Measurements from ENCODE around the gene RETREG1.
"Not testable (repeated sequence)": the region's sequence is repeated elsewhere in the genome, so short reads cannot be mapped to it uniquely, and the experiment has no call there.

The RETREG1 gene

DNA sequence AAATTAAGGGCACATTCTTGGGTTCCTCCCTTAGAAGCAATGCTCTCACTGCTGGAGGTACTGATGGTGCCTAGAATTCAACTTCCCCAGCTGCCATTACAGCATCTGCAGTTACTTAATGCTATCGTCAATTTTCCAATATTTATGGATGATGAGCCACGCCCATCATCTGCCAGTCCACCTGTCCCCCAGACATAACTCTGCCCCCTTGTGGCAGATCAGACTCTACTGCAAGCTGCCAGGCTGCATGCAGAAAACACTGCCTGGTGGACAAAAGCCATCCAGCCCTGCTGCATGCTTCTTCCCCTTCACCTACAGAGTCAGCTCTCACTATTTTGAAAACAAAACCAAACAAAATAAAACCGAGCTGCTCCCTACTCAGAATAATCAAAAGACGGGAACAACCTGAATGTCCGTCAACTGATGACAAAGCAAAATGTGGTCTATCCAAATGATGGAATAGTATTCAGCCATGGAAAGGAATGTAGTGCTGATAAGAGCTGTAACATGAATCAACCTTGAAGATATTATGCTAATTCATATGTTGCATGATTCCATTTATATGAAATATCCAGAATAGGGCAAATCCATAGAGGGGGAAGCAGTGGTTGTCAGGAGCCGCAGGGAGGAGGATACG lies 66.4 kb downstream of the RETREG1 start:
- DNase-seq: no peak

DNA sequence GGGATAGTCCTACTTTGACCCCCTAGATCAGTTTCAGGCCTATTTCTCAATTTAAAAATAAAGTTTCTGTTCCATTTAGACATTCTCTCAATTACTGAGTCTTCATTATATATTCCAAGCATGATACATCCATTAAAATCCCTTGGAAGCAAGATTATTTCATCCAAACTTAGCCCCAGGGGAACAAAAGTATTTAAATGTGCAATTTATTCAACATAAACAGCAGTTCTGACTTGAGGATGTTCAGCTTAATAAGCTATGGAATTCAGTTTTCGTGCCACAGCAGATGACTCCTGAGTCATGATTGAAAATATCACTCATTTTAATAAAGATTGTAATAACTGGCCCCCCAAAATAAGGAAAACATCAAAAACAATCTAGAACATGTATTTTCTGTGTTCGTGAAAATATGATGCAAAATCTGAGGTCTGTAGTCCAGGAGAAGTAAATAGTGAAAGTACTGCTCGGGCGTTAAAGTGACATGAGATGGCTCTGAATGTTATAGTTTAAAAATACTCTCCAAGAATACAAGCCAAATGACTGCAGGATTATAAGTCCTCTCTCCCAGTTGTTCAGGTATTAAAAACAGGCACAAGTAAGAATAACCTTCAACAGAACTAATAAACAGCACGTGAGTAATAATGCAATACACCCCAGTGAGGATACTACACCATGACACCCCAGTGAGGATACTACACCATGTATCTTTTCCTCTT lies 67.1 kb downstream of the RETREG1 start:
- no peak for DNase-seq

DNA sequence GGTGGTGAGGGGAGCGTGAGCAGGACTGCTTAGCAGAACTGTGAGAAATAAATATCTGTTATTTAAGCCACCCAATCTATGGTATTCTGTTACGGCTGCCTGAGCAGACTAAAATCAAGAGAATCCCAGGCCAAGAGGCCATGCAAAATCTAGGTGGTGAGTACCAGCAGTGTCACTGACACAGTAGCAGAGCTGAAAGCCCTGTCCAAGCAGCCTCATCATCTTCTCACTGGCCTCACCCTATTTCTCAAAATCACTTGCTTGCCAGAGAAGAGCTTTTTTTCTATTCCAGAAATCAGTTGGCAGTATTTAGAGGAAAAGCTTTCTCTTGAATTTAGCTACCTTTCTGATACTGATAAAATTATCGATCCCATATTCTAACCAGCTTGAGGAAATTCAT lies 68.0 kb downstream of the RETREG1 start:
- DNase-seq: no peak

DNA sequence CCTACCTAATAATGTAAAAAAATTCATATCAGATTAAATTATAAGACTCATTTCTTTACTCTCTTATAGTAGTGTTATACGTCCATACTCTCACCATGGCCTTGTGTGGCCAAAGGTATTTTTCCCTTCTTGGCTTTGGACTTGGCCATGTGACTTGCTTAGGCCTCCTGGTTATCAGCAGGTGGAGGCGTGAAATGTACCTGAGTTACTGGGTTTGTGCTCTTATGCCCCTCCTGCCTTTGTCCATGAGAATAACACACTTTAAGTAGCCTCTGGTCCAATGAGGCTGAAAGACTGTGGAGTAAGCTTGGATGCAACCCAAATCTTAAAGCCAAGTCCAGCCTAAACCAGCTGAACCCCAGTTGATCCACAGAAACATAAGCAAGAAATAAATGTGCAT lies 68.7 kb downstream of the RETREG1 start:
- DNase-seq: no peak

DNA sequence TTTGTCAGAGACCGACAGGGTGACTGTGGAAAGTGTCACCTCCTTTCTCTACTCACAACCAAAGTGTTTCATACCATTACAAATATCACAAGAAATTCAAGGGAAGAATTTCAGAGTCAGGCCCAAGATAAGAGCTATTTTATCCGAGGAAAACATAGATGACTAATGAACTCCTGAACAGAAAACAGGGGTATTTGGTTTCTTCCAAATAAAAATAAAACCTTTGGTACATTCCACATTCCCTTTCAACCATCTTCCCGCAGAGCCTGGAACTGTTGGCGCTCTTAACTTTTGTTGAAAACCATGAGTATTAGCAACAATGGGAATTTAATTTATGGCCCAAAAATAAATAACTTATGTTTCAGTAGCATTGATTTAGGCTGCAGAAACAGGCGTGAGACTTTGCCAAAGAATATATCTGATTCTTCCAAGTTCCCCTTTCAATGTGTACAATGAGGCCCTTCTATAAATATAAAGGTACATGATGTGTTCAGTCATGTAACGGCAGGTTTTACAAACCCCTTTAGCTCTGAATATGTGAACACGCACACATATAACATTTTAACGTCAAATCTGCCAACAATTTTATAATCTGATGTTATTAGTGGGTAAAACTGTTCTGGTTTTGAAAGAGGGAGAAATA lies 69.5 kb downstream of the RETREG1 start:
- DNase-seq: no peak

DNA sequence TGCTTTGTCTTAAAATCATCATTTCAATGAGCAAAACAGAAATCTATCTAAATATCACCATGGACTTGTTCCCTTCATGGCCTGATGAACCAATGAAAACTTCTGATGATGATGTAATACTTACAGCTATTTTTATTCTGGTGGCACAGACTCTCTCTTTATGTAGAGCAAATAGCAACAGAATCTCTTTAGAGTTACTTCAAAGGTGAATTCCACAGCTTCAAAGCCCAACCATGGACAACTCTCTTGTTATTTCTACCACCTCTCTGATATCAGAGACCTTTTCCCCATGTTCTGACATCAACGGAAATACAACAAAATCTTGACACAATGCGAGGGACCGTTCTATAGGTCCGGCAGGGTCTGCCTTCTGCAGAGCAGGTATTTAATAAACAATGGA lies 70.1 kb downstream of the RETREG1 start:
- no peak for DNase-seq

DNA sequence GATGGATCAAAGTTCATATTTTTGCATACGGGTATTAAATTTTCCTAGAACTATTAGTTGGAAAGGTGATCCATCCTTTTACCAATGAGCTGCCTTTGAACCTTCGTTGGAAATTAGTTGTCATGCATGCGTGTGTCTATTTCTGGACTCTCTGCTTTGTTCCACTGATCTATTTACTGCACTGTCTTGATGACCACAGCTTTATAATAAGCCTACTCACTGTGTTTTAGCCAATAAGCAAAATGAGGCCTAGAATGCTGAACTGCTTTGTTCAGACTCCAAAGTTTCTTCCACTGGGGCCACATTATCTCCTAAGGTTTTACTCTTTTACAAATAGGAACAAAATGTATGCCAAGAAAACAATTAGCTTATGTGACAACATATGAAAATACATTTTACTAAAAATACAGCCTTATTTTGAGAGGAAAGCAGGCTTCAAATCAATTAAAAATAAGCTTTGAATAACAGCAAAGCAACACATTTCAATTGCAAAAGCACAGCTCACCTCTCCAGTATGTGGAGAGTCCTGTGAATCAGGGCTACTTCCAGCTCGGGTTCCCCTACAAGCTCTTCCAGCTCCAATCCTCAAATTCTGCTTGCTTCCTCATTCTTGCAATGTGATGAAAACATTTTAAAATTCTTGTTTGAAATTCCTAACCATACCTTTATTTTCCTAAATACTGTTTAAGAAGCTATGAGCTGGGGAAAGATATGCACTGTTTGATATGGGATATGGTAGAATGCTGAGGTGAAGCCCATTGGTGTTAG lies 72.0 kb downstream of the RETREG1 start:
- DNase-seq: no peak

DNA sequence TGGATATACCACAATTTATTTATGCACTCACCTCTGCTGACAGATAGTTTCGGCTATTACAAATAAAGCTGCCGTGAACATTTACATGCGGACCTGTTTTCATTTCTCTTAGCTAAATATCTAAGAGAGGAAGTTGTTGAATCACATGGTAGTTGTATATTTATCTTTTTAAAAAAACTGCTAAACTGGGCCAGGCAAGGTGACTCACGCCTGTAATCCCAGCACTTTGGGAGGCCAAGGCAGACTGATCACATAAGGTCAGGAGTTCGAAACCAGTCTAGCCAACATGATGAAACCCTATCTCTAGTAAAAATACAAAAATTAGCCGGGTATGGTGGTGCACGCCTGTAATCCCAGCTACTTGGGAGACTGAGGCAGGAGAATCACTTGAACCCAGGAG lies 73.6 kb downstream of the RETREG1 start:
- DNase-seq: not testable (repeated sequence)

DNA sequence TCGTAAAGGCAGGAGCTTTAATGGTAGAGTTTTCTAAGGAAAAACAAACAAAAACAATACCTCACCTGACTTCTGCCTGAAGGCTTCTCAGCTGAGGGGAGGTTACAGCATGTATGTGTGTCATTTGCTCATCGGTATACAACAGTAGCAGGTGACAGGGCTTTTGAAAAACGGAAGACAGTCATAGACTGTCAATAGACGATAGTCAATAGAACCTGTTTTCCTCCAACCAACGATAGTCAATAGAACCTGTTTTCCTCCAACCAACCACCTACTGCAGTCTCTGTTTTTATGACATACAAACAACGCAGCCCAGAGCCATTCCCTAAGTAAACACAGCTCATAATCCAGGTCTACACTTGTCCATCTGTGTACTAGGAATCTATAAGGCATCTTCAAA lies 74.6 kb downstream of the RETREG1 start:
- no peak for DNase-seq

DNA sequence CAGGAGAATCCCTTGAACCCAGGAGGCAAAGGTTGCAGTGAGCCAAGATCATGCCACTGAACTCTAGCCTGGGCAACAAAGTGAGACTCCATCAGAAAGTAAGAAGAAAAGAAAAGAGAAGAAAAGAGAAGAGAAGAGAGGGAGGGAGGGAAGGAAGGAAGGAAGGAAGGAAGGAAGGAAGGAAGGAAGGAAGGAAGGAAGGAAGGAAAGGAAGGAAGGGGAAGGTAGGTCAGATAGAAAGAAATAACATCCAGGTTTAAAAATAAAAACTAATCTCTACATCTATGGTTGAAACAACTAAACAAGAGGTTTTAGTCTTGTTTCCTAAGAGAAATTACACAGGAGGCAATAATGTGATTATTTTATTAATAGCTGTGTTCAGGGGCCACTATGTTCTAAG lies 75.2 kb downstream of the RETREG1 start:
- DNase-seq: not testable (repeated sequence)

DNA sequence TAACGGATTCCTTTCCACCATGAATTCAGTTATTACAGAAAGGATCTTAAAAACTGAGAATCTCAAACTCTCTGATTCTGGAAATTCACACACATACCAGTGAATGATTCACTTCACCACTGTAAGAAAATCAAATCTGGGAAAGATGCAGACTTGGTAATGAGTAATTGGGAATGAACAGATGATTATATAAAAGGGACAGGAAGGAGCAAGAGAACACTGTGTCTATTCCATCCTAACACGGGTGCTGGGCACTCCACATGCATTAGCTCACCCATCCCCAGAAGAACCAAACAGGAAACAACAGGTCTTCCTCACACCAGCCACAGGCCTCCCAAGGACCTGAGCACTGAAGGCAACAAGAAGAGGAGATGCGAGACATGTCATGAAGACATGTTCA lies 76.4 kb downstream of the RETREG1 start:
- no peak for DNase-seq

DNA sequence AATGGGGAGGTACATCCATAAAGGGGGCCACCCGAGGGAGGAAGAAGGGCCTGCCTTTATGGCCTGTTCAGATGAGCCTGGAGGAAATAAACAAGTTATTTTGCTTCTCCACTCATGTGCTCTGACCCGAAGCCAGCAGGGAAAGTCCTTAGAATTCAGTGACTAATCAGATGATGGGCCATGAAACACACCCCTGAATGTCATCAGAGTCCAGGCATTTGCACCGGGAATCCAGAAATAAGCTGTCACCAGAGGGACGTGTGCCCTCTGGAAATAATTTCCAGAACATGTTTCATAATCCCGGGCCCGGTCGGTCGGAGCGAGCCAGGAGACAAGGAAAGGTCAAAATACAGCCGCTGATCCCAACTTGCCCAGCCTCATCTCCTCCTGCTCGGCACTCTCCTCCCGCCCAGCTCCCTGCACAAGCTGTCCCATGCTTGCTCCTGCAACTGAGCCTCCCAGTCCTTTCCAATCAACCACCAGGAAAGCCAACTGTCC lies 77.6 kb downstream of the RETREG1 start:
- DNase-seq: no peak

DNA sequence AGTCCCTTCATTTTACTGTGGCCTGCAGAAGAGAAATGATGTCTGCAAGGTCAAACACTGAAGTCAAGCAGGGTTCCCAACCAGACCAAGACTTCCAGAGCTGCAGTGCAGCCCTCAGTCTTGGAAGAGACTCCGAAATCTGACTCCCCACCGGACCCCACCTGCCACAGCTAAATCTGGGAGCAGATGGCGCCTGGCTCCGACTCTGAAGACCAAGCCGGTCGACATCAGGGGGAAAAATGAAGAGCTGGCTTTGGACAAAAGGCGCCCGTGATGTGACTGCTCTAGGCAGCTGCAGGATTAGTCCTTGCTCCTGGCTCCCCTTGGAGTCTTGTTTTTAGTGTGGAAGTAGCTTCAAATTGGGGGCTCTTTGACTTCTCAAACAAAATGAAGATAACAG lies 78.8 kb downstream of the RETREG1 start:
- DNase-seq: no peak

DNA sequence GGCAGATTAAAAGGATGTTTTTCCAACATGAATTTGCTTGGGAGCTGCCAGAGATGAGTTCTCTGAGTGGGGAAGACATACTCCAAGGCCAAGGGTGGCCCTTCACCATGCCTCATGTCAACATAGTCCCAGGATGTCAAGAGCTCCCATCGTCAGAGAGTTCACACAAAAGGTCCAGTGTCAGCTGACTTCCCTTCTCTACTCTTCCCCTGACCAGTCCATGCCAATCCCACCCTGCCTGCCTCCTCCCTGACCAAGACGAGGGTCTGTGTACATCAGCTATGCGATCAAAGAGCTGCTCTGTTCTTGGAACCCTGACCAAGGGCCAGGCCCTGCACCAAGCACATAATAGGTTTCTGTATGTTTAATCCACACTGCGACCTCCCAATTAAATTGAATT lies 80.0 kb downstream of the RETREG1 start:
- no peak for DNase-seq

DNA sequence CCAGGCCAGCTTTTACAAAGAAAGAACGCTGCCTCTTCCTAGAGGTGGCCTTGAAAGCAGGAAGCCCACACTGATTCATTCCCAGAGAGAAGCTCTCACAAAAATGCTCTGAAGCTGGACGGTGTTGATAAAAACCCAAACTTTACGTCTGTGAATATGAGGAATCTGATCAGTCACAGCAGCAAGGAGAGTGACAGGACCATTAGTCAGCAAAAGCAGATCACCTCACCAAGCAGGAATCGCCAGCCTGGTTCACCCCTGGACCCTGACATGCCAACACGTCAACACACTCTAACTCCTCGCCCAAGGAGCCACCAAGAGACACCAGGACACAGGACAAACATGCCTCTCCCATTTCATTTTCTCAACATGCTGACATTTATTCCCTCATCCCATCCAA lies 80.6 kb downstream of the RETREG1 start:
- no peak for DNase-seq

DNA sequence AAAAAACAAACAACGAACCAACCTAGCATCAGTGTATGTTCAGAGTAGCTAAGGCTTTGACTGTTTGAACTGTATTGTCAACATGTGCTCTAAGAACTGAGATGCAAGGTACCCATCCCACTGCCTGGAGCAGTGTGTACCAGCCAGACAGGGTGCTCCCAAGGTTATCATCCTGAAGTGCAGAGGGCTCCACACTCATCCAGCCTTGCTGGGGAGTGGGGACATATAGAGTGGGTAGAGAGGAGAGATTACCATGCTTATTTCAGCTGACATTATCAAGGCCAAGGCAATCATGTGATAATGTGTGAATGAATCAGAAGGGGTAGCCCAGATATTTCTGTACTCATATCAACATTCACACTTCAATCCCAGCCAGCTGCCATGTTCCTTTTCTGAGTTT lies 82.5 kb downstream of the RETREG1 start:
- DNase-seq: no peak

DNA sequence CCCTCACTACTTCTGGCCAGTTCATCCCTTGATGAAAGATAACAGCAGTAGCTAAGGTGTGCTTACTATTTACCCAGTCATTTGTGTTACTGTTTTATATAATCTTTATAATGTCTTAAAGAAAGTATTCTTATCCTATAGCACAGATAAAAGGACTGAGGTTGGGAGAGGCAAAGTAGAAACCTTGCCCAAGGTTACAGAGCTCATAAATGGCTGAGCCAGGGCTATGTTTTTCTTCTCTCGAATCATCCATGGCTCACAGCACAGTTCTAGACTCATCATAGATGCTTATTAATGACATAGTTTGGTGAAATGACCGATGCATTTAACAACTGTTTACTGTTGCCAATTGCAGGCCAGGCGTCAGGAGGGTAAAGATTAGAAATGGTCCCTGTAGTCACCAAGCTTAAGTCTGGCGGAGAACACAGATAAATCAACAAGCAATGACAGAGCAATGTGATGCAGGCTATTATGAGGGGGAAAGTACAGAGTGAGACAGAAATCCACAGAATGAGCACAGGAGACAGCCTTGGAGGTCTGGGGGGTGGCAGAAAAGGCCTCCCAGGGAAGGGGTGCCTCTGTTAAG lies 85.6 kb downstream of the RETREG1 start:
- DNase-seq: no peak

DNA sequence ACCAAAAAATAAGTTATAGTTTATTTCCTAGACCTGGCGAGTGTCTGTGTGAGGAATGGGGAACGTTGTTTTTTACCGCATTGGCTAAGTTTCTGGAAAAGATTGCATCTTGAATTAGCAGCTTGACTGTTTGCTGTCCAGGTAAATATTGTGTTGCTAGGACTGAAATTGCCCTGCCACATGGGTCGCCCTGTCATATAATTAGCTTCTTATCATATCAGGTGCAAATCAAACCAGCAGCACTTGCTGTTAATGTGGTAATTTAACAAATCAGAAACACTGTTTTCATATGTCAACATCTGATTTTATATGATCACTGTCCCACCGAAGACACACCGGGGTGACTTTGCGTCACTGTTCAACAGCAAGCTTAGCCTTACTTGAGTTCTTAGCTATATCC lies 87.5 kb downstream of the RETREG1 start:
- no peak for DNase-seq

DNA sequence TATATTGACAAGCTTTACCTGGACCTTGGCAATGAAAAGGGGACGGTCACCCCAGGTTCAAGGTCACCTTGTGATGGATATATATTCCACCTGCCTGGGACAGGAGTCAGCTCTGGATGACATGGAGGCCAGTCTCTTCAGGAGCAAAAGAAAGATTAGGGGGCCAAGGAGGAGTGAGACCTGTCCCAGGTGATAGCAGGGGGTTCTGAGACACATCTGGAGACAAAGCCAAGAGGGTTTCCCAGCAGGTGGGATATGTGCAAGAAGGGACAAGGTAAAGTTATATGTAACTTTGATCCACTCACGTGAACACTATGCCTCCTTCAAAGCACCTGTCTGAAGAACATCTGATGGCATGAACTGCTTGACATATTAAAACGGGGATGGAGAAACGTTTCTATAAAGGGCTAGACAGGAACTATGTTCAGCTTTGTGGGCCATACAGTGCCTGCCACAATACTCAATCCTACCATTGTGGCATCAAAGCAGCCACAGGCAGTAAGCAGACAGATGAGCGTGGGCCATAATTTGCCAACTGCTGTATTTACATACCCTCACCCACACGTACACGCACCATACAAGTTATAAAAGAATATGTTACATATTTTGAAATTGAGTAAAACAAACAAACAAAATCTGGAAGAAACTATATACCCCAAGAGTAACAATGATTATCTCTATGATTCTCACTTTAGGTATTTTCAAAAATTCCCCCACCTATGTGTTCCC lies 88.3 kb downstream of the RETREG1 start:
- no peak for DNase-seq

DNA sequence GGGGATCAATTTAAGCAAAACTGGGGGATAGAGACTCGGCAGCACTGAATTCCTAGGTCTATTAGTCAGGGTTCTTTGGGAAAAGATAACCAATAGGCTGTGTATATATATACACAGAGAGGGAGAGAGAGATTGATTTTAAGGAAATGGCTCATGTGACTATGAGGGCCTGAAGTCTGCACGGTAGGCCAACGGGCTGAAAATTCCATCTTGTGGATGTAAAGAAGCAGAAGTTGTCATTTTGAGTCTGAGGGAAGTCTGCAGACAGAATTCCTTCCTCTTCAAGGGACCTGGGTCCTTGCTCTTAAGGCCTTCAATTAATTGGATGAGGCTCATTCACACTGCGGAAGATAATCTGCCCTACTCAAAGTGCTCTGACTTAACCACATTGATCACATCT lies 91.1 kb downstream of the RETREG1 start:
- no peak for DNase-seq

DNA sequence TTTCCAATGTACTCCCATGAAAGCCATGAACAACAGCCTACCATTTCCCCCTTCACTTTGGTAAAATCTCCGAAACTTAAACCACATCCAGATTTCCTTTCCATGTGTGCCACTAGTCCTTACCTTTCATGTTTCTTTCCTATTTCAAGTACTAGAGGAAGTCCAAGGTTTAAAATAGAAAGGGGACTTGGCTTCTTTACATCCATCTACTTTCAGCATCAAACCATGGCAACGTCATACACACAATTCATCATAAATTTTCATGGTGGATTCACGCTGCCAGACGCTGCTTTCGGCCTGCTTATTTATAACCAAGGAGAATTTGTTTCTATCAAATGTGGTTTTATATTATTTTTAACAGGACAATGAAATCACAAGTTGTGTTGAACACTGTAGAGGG lies 92.5 kb downstream of the RETREG1 start:
- DNase-seq: no peak
